Liver (tissue), 9 donors: ENCODE data around the gene NUCB2. TPM values are rescaled to one million over a fixed set of nuclear protein-coding genes. Genes with fewer than 3 reads are reported as not detected.

Experiments used
- DNase-seq: peaks from one replicate; pipeline ENCODE4 v3.0.0-alpha.2; 2017; ENCODE audit warnings: low spot score
- H3K27ac ChIP-seq, 2 donors: one replicate each; pipeline ENCODE4 v1.7.0; 2013; ENCODE audit warnings: inconsistent platforms in 2 of 2, low read length in 2 of 2, control low read depth in 1 of 2, low read depth in 1 of 2, mild to moderate bottlenecking in 1 of 2
- H3K27me3 ChIP-seq, 4 donors: one replicate each; pipeline versions ENCODE4 v1.6.1 to v1.7.0; 2013; ENCODE audit warnings: low read length in 3 of 4, inconsistent platforms in 1 of 4, mild to moderate bottlenecking in 1 of 4, moderate library complexity in 1 of 4; ENCODE audit not compliant: control insufficient read depth in 4 of 4, insufficient read depth in 4 of 4
- H3K36me3 ChIP-seq, 4 donors: one replicate each; pipeline versions ENCODE4 v1.6.1 to v1.7.0; 2013; ENCODE audit warnings: low read length in 3 of 4, mild to moderate bottlenecking in 3 of 4, low read depth in 1 of 4, moderate library complexity in 1 of 4; ENCODE audit not compliant: control insufficient read depth in 4 of 4, insufficient read depth in 3 of 4
- H3K4me1 ChIP-seq, 4 donors: one replicate each; pipeline versions ENCODE4 v1.6.1 to v1.7.0; 2013; ENCODE audit warnings: low read length in 3 of 4, mild to moderate bottlenecking in 3 of 4, moderate library complexity in 1 of 4; ENCODE audit not compliant: control insufficient read depth in 4 of 4, insufficient read depth in 4 of 4
- H3K4me3 ChIP-seq, 3 donors: one replicate each; pipeline versions ENCODE4 v1.6.1 to v1.7.0; 2013; ENCODE audit warnings: low read length in 3 of 3, control low read depth in 1 of 3, low read depth in 1 of 3, mild to moderate bottlenecking in 1 of 3
- H3K9ac ChIP-seq, 2 donors: one replicate each; pipeline ENCODE4 v1.7.0; 2013; ENCODE audit warnings: low read length in 2 of 2, mild to moderate bottlenecking in 2 of 2, moderate library complexity in 2 of 2, control low read depth in 1 of 2, low read depth in 1 of 2
- H3K9me3 ChIP-seq, 4 donors: one replicate each; pipeline versions ENCODE4 v1.6.1 to v1.7.0; 2013; ENCODE audit warnings: low read length in 3 of 4; ENCODE audit not compliant: control insufficient read depth in 4 of 4
- EGR1 ChIP-seq, 2 donors: IDR thresholded peaks; 2 replicates each; pipeline ENCODE4 v1.6.1; 2016 to 2018; ENCODE audit warnings: antibody characterized with exemption in 2 of 2, low read depth in 2 of 2
- FOXA1 ChIP-seq: IDR thresholded peaks from 2 replicates; pipeline ENCODE4 v1.6.1; 2016; ENCODE audit warnings: antibody characterized with exemption
- GABPA ChIP-seq, 2 donors: IDR thresholded peaks in 1 of 2; conservative IDR thresholded peaks in 1 of 2; 2 replicates each; pipeline ENCODE4 v1.6.1; 2016; ENCODE audit warnings: antibody characterized with exemption in 2 of 2, mild to moderate bottlenecking in 1 of 2, moderate library complexity in 1 of 2
- HNF4A ChIP-seq, 2 donors: conservative IDR thresholded peaks; 2 replicates each; pipeline ENCODE4 v1.6.1; 2016; ENCODE audit warnings: antibody characterized with exemption in 2 of 2, mild to moderate bottlenecking in 2 of 2
- HNF4G ChIP-seq: IDR thresholded peaks from 2 replicates; pipeline ENCODE4 v1.6.1; 2016; ENCODE audit warnings: antibody characterized with exemption
- JUND ChIP-seq, 2 donors: IDR thresholded peaks; 2 replicates each; pipeline ENCODE4 v1.6.1; 2016; ENCODE audit warnings: antibody characterized with exemption in 2 of 2
- NR2F2 ChIP-seq: IDR thresholded peaks from 2 replicates; pipeline ENCODE4 v1.6.1; 2016; ENCODE audit warnings: antibody characterized with exemption
- RAD21 ChIP-seq, 2 donors: IDR thresholded peaks; 2 replicates each; pipeline ENCODE4 v1.6.1; 2016; ENCODE audit warnings: antibody characterized with exemption in 2 of 2, mild to moderate bottlenecking in 2 of 2
- REST ChIP-seq: IDR thresholded peaks from 2 replicates; pipeline ENCODE4 v1.6.1; 2016; ENCODE audit warnings: antibody characterized with exemption, mild to moderate bottlenecking
- RXRA ChIP-seq, 2 donors: IDR thresholded peaks; 2 replicates each; pipeline ENCODE4 v1.6.1; 2017 to 2018; ENCODE audit warnings: antibody characterized with exemption in 2 of 2, mild to moderate bottlenecking in 1 of 2
- SP1 ChIP-seq: IDR thresholded peaks from 2 replicates; pipeline ENCODE4 v1.6.1; 2018; ENCODE audit warnings: antibody characterized with exemption, mild to moderate bottlenecking
- YY1 ChIP-seq: IDR thresholded peaks from 2 replicates; pipeline ENCODE4 v1.6.1; 2016; ENCODE audit warnings: antibody characterized with exemption, mild to moderate bottlenecking
- WGBS: extraction: QIAGEN DNeasy Blood & Tissue Kit; methylation state at CpG from one replicate; pipeline ENCODE4 v1.1.7; 2013; 5-methylcytosine and 5-hydroxymethylcytosine counted together
- polyA plus RNA-seq, 2 donors: library from polyadenylated mRNA; stranded (reverse) in 1 of 2; unstranded in 1 of 2; fragments of 200-250 nt in 1 of 2; fragments of >200 nt in 1 of 2; fragmentation: Nextera tagmentation in 1 of 2; extraction: Ambion mirVana in 1 of 2; gene quantifications; one replicate each; pipeline versions ENCODE4 v1.2.1 to v1.2.3, GENCODE V29; 2013 to 2015
- total RNA-seq, 2 donors: library from RNA; depleted of rRNA; stranded (reverse); fragments of >200 nt; gene quantifications; one replicate each; pipeline ENCODE4 v1.2.3, GENCODE V29; 2014
- donor health status: healthy.
- donor health status: healthy.
- donor health status: healthy.
- donor health status: healthy.
- donor health status: healthy.

The NUCB2 gene
- total and polyA plus RNA-seq, 4 donors = 68.5 to 112 (median 103) TPM

- no peak for TF ChIP-seq REST
- TF ChIP-seq NR2F2 = no peak
- no peak for TF ChIP-seq YY1
Observed at GRCh38 chr11:17258670-17259069, 17.9 kb upstream of the NUCB2 start (continued).

- no peak overlapping the region for H3K4me3 ChIP-seq
- no peak for DNase-seq
- H3K9ac ChIP-seq = no peak overlapping the region
- no peaks in the 10 kb centered on the region for H3K36me3 ChIP-seq
- H3K9me3 ChIP-seq = no peaks in the 10 kb centered on the region
- WGBS = 100% methylated on average over 1 of the region's 1 CpG
- H3K27me3 ChIP-seq = no peaks in the 10 kb centered on the region
- no peak for TF ChIP-seq JUND (IDR thresholded peaks at IDR 0.05)
- no peak for TF ChIP-seq YY1
- no peak for TF ChIP-seq RAD21 (IDR thresholded peaks at IDR 0.05)
- no peak for TF ChIP-seq HNF4G
- no peak for TF ChIP-seq SP1
- no peak for TF ChIP-seq FOXA1
- no peak for TF ChIP-seq GABPA (IDR thresholded peaks at IDR 0.05 in 1 of 2, conservative IDR thresholded peaks at IDR 0.05 in 1 of 2)
- TF ChIP-seq REST = no peak
- no peak for TF ChIP-seq HNF4A (conservative IDR thresholded peaks at IDR 0.05)
- TF ChIP-seq RXRA (IDR thresholded peaks at IDR 0.05) = no peak
- H3K4me1 ChIP-seq = no peaks in the 10 kb centered on the region
- H3K27ac ChIP-seq = no peak overlapping the region
Observed at GRCh38 chr11:17259519-17259918, 17.0 kb upstream of the NUCB2 start.

GRCh38 chr11:17260020-17260419, 16.5 kb upstream of the NUCB2 start:
- no peak for DNase-seq
- Histone ChIP-seq H3K27me3 (no peaks in the 10 kb centered on the region), H3K4me3 (no peak overlapping the region), H3K9me3 (no peaks in the 10 kb centered on the region), H3K4me1 (no peaks in the 10 kb centered on the region), H3K9ac (no peak overlapping the region), H3K27ac (no peak overlapping the region), H3K36me3 (no peaks in the 10 kb centered on the region)
- TF ChIP-seq GABPA (IDR thresholded peaks at IDR 0.05 in 1 of 2, conservative IDR thresholded peaks at IDR 0.05 in 1 of 2) = no peak
- no peak for TF ChIP-seq HNF4G
- no peak for TF ChIP-seq REST
- TF ChIP-seq EGR1 (IDR thresholded peaks at IDR 0.05; ENCODE audit: low read depth in 2 of 2) = no peak
